Measurements from ENCODE around the gene XDH. TPM values are rescaled to one million over a fixed set of nuclear protein-coding genes. Genes with fewer than 3 reads are reported as not detected.

The XDH gene
- total RNA-seq, 4 donors from 2014 or later: 25.9 to 57.9 (median 37.2) TPM

- DNase-seq: no peak
- Histone ChIP-seq H3K27me3 (no peaks in the 10 kb centered on the region), H3K36me3 (no peaks in the 10 kb centered on the region), H3K9me3 (no peaks in the 10 kb centered on the region), H3K4me1 (no peaks in the 10 kb centered on the region), H3K4me3 (no peak overlapping the region), H3K27ac (no peak overlapping the region)
- WGBS, 2 donors (ENCODE audit: low coverage in 1 of 2): 84 to 100% methylated on average over 2 to 6 of the region's 6 CpGs
- in situ Hi-C loops (cut with MboI; ENCODE audit: low pct_ligation_motif_present in 1 of 4, low pct_unique_long_range_greater_than_20kb in 1 of 4, low sequenced_read_pairs in 3 of 4) (no loop called here), intact Hi-C loops (cut with DNase I; ENCODE audit: low total_unique reads) (no loop called here)
- TF ChIP-seq POLR2A (IDR thresholded peaks at IDR 0.05): no peak
- TF ChIP-seq EP300 (IDR thresholded peaks at IDR 0.05; ENCODE audit: low read depth): no peak
- TF ChIP-seq CTCF (IDR thresholded peaks at IDR 0.05): no peak
- TF ChIP-seq POLR2AphosphoS5 (IDR thresholded peaks at IDR 0.05): no peak
Observed at GRCh38 chr2:31383471-31384153, 30.9 kb downstream of the XDH start.

GRCh38 chr2:31382452-31383120 lies 32.0 kb downstream of the XDH start:
- intact Hi-C loops (cut with DNase I; ENCODE audit: low total_unique reads): no loop called here
- Histone ChIP-seq H3K27ac (no peak overlapping the region), H3K36me3 (no peaks in the 10 kb centered on the region), H3K27me3 (no peaks in the 10 kb centered on the region), H3K4me1 (no peaks in the 10 kb centered on the region), H3K9me3 (no peaks in the 10 kb centered on the region), H3K4me3 (no peak overlapping the region)
- in situ Hi-C loops (cut with MboI; ENCODE audit: low pct_ligation_motif_present in 1 of 4, low pct_unique_long_range_greater_than_20kb in 1 of 4, low sequenced_read_pairs in 3 of 4): no loop called here
- 86 to 88% methylated on average over 1 to 8 of the region's 8 CpGs for WGBS, 2 donors (ENCODE audit: low coverage in 1 of 2)
- TF ChIP-seq EP300 (IDR thresholded peaks at IDR 0.05; ENCODE audit: low read depth) (no peak), CTCF (IDR thresholded peaks at IDR 0.05) (no peak), POLR2AphosphoS5 (IDR thresholded peaks at IDR 0.05) (no peak), POLR2A (IDR thresholded peaks at IDR 0.05) (no peak)
- DNase-seq: no peak

DNA sequence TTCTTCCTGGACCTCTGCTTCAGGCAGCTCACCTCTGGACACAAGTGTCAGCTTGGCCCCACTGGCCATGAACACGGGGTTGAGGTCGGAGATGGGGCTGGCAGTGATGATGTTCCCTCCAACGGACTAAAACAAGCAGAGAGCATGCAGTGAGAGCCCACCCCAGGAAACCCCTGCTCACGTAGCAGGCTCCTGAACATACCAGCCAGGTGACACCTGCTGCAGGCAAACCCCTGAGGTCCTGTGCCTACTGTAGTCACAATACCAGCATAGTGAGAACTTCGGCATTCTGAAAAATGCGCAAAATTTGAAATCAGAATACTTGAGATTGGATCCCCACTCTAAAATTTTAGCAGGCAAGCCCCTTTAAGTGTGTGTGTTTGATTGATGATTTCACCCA lies 32.9 kb downstream of the XDH start:
- Histone ChIP-seq H3K27ac (no peak overlapping the region), H3K36me3 (no peaks in the 10 kb centered on the region), H3K27me3 (no peaks in the 10 kb centered on the region), H3K4me1 (no peaks in the 10 kb centered on the region), H3K4me3 (no peak overlapping the region), H3K9me3 (no peaks in the 10 kb centered on the region)
- TF ChIP-seq POLR2A (IDR thresholded peaks at IDR 0.05) (no peak), EP300 (IDR thresholded peaks at IDR 0.05; ENCODE audit: low read depth) (no peak), POLR2AphosphoS5 (IDR thresholded peaks at IDR 0.05) (no peak), CTCF (IDR thresholded peaks at IDR 0.05) (no peak)
- in situ Hi-C loops (cut with MboI; ENCODE audit: low pct_ligation_motif_present in 1 of 4, low pct_unique_long_range_greater_than_20kb in 1 of 4, low sequenced_read_pairs in 3 of 4) (no loop called here), intact Hi-C loops (cut with DNase I; ENCODE audit: low total_unique reads) (no loop called here)
- 81% methylated on average over 6 of the region's 6 CpGs; no CpG with 5 or more reads in 1 of the 2 donors for WGBS, 2 donors (ENCODE audit: low coverage in 1 of 2)
- no peak for DNase-seq

DNA sequence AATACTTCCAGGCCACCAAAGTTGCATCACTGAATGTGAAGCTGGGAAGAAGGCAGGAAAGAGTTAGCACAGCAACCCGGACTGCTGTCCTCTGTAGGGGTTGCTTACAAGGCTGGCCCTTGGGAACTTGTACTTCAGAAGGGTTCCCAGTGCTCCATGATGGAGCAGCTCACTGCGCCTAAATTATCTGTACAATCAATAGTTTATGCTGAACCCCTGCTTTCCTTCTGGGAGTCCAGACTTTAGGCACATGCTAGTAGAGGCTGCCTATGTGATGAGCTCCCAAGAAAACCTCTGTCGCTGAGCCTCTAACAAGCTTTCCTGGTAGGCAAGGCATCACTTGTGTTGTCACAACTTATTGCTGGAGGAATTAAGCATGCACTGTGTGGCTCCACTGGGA lies 34.3 kb downstream of the XDH start:
- H3K36me3 ChIP-seq: no peaks in the 10 kb centered on the region
- WGBS, 2 donors (ENCODE audit: low coverage in 1 of 2): 87% methylated on average over 3 of the region's 3 CpGs; no CpG with 5 or more reads in 1 of the 2 donors
- no peak for DNase-seq
- H3K9me3 ChIP-seq: no peaks in the 10 kb centered on the region
- TF ChIP-seq POLR2A (IDR thresholded peaks at IDR 0.05) (no peak), POLR2AphosphoS5 (IDR thresholded peaks at IDR 0.05) (no peak), EP300 (IDR thresholded peaks at IDR 0.05; ENCODE audit: low read depth) (no peak), CTCF (IDR thresholded peaks at IDR 0.05) (no peak)
- no peaks in the 10 kb centered on the region for H3K27me3 ChIP-seq
- no peaks in the 10 kb centered on the region for H3K4me1 ChIP-seq
- intact Hi-C loops (cut with DNase I; ENCODE audit: low total_unique reads) (no loop called here), in situ Hi-C loops (cut with MboI; ENCODE audit: low pct_ligation_motif_present in 1 of 4, low pct_unique_long_range_greater_than_20kb in 1 of 4, low sequenced_read_pairs in 3 of 4) (no loop called here)
- no peak overlapping the region for H3K27ac ChIP-seq
- H3K4me3 ChIP-seq: no peak overlapping the region
